VCaP (cell line): ENCODE data around the gene TGM5.

ENCODE experiments used
- H3K27ac ChIP-seq: fragments of 450-650 bp; 2 replicates; pipeline ENCODE4 v1.5.1; 2017
- CTCF ChIP-seq: fragments of 450-650 bp; conservative IDR thresholded peaks from 2 replicates; pipeline ENCODE4 v1.5.1; 2017; ENCODE audit warnings: mild to moderate bottlenecking, moderate library complexity

TGM5 gene

GRCh38 chr15:43266386-43266785, 342 bp downstream of the TGM5 start:
- no peak for TF ChIP-seq CTCF
- no peak overlapping the region for H3K27ac ChIP-seq

GRCh38 chr15:43260011-43260615, 6.6 kb downstream of the TGM5 start:
- H3K27ac ChIP-seq: no peak overlapping the region
- no peak for TF ChIP-seq CTCF

GRCh38 chr15:43258781-43259180, 7.9 kb downstream of the TGM5 start:
- TF ChIP-seq CTCF: no peak
- H3K27ac ChIP-seq: no peak overlapping the region

GRCh38 chr15:43256341-43256740, 10.4 kb downstream of the TGM5 start:
- no peak for TF ChIP-seq CTCF

GRCh38 chr15:43255376-43255775, 11.4 kb downstream of the TGM5 start:
- H3K27ac ChIP-seq: no peak overlapping the region
- no peak for TF ChIP-seq CTCF

More at GRCh38 chr15:43256341-43256740, 10.4 kb downstream of the TGM5 start:
- no peak overlapping the region for H3K27ac ChIP-seq

- H3K27ac ChIP-seq: no peak overlapping the region
- TF ChIP-seq CTCF: no peak
Observed at GRCh38 chr15:43253431-43254403, 13.0 kb downstream of the TGM5 start.

- H3K27ac ChIP-seq: no peak overlapping the region
- TF ChIP-seq CTCF: no peak
Observed at GRCh38 chr15:43251871-43252250, 14.9 kb downstream of the TGM5 start.
